ENCODE measurements around the gene CFLAR.
A peak's percentile ranks its signal among the peaks of the same experiment; 100 is the strongest.

Gene CFLAR

GRCh38 chr2:201071479-201072200 is 44.3 kb upstream of the CFLAR start, which contains the start of the genes HYCC2 and NDUFB3 (continued):
- no peak for TF ChIP-seq ZNF549 (tag by site-specific recombination; IDR thresholded peaks at IDR 0.05)
- no peak for TF ChIP-seq ZNF514 (tag by site-specific recombination; IDR thresholded peaks at IDR 0.05)
- TF ChIP-seq ZNF664 (tag by site-specific recombination; IDR thresholded peaks at IDR 0.05) = peak; percentile 52
- peak; percentile 57; the same call in 1 of the 2 replicates for TF ChIP-seq OSR2 (tag by site-specific recombination; IDR thresholded peaks at IDR 0.05)
- TF ChIP-seq ZNF341 (tag by site-specific recombination; IDR thresholded peaks at IDR 0.05; ENCODE audit: low read depth) = peak; percentile 68
- TF ChIP-seq BCL11B (tag by site-specific recombination; IDR thresholded peaks at IDR 0.05; ENCODE audit: low read depth) = peak; percentile 90
- peak; percentile 54; the same call in 1 of the 2 replicates for TF ChIP-seq ZSCAN4 (tag by site-specific recombination; IDR thresholded peaks at IDR 0.05)
- TF ChIP-seq ZNF302 (tag by site-specific recombination; IDR thresholded peaks at IDR 0.05; ENCODE audit: low read depth) = no peak
- peak; percentile 62; the same call in 1 of the 2 replicates for TF ChIP-seq KLF10 (tag by site-specific recombination; IDR thresholded peaks at IDR 0.05)
- TF ChIP-seq ZBTB1 (tag by site-specific recombination; IDR thresholded peaks at IDR 0.05) = 0 out of 2 replicates have a peak, but pooled peaks have one; percentile 50
- TF ChIP-seq ZNF366 (tag by site-specific recombination; conservative IDR thresholded peaks at IDR 0.05) = no peak
- peak; percentile 97 for TF ChIP-seq ZNF2 (tag by site-specific recombination; IDR thresholded peaks at IDR 0.05)
- TF ChIP-seq ZSCAN16 (tag by site-specific recombination; IDR thresholded peaks at IDR 0.05) = no peak
- TF ChIP-seq ZNF677 (tag by site-specific recombination; IDR thresholded peaks at IDR 0.05) = no peak
- no peak for TF ChIP-seq ZNF707 (tag by site-specific recombination; IDR thresholded peaks at IDR 0.05)
- TF ChIP-seq BCL11A (tag by site-specific recombination; IDR thresholded peaks at IDR 0.05; ENCODE audit: low read depth) = peak; percentile 84
- TF ChIP-seq ZBTB11 (tag by site-specific recombination; conservative IDR thresholded peaks at IDR 0.05; ENCODE audit: low read depth) = peak; percentile 100
- TF ChIP-seq WT1 (tag by site-specific recombination; IDR thresholded peaks at IDR 0.05) = peak; percentile 88
- TF ChIP-seq ZBTB8A (tag by site-specific recombination; IDR thresholded peaks at IDR 0.05) = no peak
- TF ChIP-seq, protein P1, sequence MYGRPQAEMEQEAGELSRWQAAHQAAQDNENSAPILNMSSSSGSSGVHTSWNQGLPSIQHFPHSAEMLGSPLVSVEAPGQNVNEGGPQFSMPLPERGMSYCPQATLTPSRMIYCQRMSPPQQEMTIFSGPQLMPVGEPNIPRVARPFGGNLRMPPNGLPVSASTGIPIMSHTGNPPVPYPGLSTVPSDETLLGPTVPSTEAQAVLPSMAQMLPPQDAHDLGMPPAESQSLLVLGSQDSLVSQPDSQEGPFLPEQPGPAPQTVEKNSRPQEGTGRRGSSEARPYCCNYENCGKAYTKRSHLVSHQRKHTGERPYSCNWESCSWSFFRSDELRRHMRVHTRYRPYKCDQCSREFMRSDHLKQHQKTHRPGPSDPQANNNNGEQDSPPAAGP (tag by site-specific recombination; IDR thresholded peaks at IDR 0.05) = peak; percentile 92; the same call in 1 of the 2 replicates
- TF ChIP-seq, protein P2, sequence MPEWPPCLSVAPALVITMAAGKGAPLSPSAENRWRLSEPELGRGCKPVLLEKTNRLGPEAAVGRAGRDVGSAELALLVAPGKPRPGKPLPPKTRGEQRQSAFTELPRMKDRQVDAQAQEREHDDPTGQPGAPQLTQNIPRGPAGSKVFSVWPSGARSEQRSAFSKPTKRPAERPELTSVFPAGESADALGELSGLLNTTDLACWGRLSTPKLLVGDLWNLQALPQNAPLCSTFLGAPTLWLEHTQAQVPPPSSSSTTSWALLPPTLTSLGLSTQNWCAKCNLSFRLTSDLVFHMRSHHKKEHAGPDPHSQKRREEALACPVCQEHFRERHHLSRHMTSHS (tag by site-specific recombination; IDR thresholded peaks at IDR 0.05) = no peak
- no peak for TF ChIP-seq ZNF132 (tag by site-specific recombination; IDR thresholded peaks at IDR 0.05; ENCODE audit: borderline replicate concordance)
- no peak for TF ChIP-seq ZBTB48 (tag by site-specific recombination; IDR thresholded peaks at IDR 0.05)
- no peak for TF ChIP-seq ZBTB6 (tag by site-specific recombination; IDR thresholded peaks at IDR 0.05)
- TF ChIP-seq ZNF596 (tag by site-specific recombination; IDR thresholded peaks at IDR 0.05) = no peak
- TF ChIP-seq ZBTB21 (tag by site-specific recombination; IDR thresholded peaks at IDR 0.05) = peak; percentile 63
- peak; percentile 68 for TF ChIP-seq ZNF548 (tag by site-specific recombination; IDR thresholded peaks at IDR 0.05)
- peak; percentile 46; the same call in 1 of the 2 replicates for TF ChIP-seq YY1 (tag by site-specific recombination; IDR thresholded peaks at IDR 0.05)
- TF ChIP-seq GLIS2 (tag by site-specific recombination; IDR thresholded peaks at IDR 0.05) = peak; percentile 92
- no peak for TF ChIP-seq HOXC10 (CRISPR knock-in tag; IDR thresholded peaks at IDR 0.05)
- peak; percentile 79; the same call in 1 of the 2 replicates for TF ChIP-seq GLI4 (tag by site-specific recombination; IDR thresholded peaks at IDR 0.05)
- peak; percentile 74; the same call in 1 of the 2 replicates for TF ChIP-seq REPIN1 (tag by site-specific recombination; IDR thresholded peaks at IDR 0.05; ENCODE audit: low read depth)

Data from HEK293 (cell line).